ENCODE results near the gene ABCE1.
A peak's percentile ranks its signal among the peaks of the same experiment; 100 is the strongest.

ABCE1 gene

DNA sequence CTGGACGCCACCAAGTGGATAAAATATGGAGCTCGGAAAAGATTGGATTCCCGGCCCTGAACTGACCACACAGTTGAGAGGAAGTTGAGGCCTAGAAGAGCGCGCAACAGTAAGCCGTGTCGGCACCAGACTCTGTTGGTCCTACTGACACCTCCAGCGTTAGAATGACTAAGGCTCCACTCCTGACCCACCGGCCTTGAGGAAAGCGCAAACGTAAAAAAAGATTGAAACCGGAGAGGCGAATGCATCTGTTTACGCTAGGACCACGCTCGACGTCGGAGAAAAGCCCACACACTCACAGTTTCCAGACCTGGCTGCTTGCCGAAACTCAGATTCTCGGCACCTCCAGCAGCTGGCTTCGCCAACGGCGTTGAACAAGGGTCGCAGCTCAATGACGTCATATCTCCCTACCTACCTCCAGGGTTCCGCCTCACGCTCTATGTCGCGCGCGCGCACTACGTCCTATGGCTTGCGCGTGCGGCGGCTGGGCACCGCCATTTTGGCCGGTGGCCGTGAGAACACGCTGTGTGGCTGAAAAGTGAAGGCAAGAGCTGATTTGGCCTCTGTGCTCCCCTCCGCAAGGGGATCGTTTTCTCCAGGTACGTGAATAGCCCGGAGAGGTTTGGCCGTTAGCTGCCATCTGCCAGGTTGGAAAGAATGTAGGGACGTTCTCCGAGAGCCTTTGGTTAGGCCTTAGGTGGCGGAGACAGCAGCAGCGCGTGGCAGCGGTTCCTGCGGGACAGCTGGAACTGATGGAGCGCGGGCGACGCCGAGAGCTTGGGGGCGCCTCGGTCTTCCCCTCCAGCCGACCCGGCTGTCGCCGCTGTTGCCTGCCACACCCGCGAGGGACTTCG is at the start of gene ABCE1, which contains the start of gene ANAPC10:
ABCE1 (plus strand) TSS at position 491 of the 854 bp plus-strand sequence. CDS start 6,102 bp downstream, outside the sequence.
ANAPC10 (minus strand) TSS at position 376 of the 854 bp plus-strand sequence. CDS start 2,097 bp downstream, outside the sequence.
- peak; percentile 99 for DNase-seq (ENCODE audit: low read depth)
- peak; percentile 43 for TF ChIP-seq CTCF (IDR thresholded peaks at IDR 0.05; ENCODE audit: low read length, missing control alignments)
- H3K4me3 ChIP-seq (replicated peaks; ENCODE audit: low read depth, low read length): peak within 1 kb of the TSS; percentile 70

- no peak for DNase-seq (ENCODE audit: low read depth)
- TF ChIP-seq CTCF (IDR thresholded peaks at IDR 0.05; ENCODE audit: low read length, missing control alignments): no peak
- no peak overlapping the region for H3K4me3 ChIP-seq (replicated peaks; ENCODE audit: low read depth, low read length)
Measured at GRCh38 chr4:145048817-145049216, 49.3 kb upstream of the ABCE1 start.

DNA sequence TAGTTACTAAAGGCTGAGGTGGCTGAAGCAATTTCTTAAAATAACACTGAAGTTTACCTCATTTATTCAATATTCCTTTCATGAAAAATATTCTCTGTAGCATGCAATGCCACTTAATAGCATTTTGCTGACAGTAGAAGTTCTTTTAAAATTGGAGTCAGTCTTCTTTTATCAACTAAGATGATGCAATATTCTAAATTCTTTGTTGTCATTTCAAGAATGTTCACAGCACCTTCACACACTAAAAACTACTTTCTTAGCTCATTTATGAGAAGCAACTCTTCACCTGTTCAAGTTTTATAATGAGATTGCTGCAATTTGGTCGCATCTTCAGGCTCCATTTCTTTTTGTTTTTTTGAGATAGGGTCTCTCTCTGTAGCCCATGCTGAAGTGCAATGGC is 48.9 kb upstream of the ABCE1 start:
- no peak for DNase-seq (ENCODE audit: low read depth)
- no peak for TF ChIP-seq CTCF (IDR thresholded peaks at IDR 0.05; ENCODE audit: low read length, missing control alignments)
- no peak overlapping the region for H3K4me3 ChIP-seq (replicated peaks; ENCODE audit: low read depth, low read length)

- no peak overlapping the region for H3K4me3 ChIP-seq (replicated peaks; ENCODE audit: low read depth, low read length)
- TF ChIP-seq CTCF (IDR thresholded peaks at IDR 0.05; ENCODE audit: low read length, missing control alignments): no peak
- DNase-seq (ENCODE audit: low read depth): no peak
Measured at GRCh38 chr4:145055533-145056257, 42.4 kb upstream of the ABCE1 start.

DNA sequence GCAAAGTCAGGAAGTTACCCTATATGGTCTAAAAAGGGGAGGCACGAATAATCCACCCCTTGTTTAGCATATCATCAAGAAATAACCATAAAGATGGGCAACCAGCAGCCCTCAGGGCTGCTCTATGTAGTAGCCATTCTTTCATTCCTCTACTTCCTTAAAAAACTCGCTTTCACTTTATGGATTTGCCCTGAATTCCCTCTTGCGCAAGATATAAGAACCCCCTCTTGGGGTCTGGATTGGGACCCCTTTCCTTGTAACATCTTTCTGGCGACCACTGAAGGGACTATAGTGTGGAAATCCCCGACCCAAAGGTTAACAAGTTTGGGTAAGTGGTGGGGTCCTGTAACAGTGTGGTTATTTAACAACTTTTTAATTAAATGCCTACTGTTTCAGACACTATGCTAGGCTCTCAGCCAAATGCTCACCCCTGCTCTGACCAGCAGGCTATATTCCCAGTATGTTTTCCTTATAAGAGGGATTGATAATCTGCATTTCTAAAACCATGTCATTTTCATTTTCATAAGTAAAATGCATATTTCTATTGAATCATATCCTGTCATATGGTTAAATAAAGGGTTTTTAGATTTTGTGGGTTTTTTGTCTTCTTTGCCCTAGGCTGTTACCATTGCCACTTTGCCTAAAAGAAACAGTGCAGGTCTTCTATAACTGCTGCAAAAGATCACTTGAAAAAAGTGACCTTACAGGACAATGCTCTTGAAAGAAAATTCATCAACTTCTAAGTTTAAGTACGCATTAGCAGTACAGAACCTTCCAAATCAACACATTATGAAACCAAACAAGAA is 41.6 kb upstream of the ABCE1 start:
- no peak overlapping the region for H3K4me3 ChIP-seq (replicated peaks; ENCODE audit: low read depth, low read length)
- DNase-seq (ENCODE audit: low read depth): no peak
- no peak for TF ChIP-seq CTCF (IDR thresholded peaks at IDR 0.05; ENCODE audit: low read length, missing control alignments)

GRCh38 chr4:145058256-145058655 is 39.9 kb upstream of the ABCE1 start:
- TF ChIP-seq CTCF (IDR thresholded peaks at IDR 0.05; ENCODE audit: low read length, missing control alignments): no peak
- no peak for DNase-seq (ENCODE audit: low read depth)
- no peak overlapping the region for H3K4me3 ChIP-seq (replicated peaks; ENCODE audit: low read depth, low read length)

Data from fibroblast of pulmonary artery (primary cell).